Activated T-helper 9 cell treated with anti-CD3 and anti-CD28 coated beads, Interleukin-2, amount 50 U/mL, for 16 hours (primary cell): ENCODE data around the gene ABCC3.

Experiments
- DNase-seq: peaks from one replicate; pipeline ENCODE4 v3.0.0-alpha.2; 2020; ENCODE audit warnings: low read depth

Gene ABCC3

DNA sequence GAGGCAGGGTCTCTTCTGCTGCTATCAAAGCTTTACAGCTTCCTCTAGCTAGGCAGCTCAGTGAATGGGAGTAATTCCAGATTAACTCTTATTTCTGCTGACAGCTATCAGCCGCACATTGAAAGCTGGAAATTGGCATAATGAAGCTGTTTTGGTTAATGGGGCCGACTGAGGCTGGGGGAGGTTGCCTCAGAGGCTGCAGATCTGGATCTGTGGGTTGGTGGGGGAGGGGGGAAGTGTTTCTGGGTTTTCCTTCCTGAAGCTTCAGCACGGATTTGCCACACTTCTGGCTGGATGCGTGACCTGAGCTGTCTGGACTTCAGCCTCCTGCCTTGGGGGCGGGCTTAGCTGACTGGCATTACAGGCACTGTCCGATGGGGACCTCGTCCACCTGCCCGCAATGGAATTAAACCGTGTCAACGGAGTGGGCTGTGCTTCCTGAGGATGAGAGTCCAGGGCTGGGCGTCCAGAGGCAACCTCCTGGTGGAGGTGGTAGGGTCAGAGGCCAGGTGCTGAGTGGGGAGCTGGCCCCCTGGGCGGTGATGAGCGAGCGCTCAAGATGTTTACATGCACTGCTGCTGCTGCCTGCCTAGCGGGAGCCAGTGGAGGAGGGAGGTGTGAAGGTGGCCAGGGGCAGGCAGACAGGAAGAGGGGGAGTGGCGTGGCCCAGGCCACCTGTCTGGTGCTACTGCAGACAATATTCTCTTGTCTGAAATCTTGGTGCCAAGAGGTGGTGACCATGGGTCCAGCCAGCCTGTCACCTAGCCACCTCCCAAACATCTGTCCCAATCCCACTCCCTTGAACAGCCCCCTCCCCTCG, 6.7 kb upstream of the ABCC3 start:
- no peak for DNase-seq

DNA sequence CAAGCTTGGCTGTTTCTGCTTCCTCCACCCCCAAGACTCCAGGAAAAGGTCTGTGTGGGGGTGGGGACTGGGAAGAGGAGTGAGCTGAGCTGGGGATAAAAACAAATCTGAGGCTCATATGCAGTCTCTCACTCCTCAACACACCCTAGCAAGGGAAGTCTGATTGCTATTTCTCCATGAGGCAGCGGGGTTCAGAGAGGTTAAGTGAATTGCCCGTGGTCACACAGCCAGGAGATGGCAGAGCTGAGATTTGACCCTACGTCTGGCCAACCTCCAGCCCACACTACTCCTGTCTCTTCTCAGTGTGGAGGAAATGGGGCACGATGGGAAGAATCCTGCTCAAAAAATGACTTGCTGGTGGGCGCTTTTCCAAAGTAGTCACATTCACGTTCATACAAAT, 4.8 kb upstream of the ABCC3 start:
- DNase-seq, result no peak

- peak; percentile 30 for DNase-seq
These were observed 4.0 kb upstream of the ABCC3 start for GRCh38 chr17:50630524-50631194.

DNA sequence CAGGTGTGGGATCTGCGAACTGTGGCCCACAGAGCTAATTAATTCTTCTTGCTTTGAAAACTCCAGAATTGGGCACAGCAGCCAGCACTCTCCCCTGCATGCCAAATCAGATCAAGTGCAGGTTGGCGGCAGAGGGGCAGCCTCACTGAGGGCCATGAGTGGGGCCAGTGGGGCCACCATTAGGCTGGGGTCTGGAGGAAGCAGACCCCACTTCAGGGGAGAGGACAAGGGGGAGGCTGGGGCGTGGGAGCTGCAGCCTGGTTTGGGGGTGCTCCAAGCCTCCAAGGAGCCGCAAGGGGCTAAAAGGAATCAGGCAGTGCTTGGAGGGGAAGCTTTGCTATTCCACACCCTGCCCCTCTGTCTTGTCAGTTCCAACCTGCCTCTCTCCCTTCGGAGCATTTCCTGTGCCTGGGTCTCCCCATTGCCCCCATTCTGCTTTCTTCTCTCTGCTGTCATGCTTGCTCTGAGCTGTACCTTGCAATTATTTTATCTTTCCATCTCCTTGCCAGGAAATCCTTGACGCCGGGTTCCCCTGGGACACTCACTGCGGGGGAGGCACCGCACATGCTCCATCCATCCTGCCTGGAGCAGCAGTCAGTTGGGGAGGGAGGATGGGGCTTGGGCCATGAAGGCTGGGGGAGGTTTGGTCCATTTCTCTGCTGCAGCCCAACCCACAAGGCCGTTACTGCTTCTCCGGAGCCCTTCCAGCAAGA, 3.3 kb upstream of the ABCC3 start:
- no peak for DNase-seq

- no peak for DNase-seq
These were observed 2.6 kb upstream of the ABCC3 start for GRCh38 chr17:50631908-50632571.

- DNase-seq, result no peak
These were observed 2.0 kb upstream of the ABCC3 start for GRCh38 chr17:50632637-50633036.

GRCh38 chr17:50633683-50634082, 998 bp upstream of the ABCC3 start:
- DNase-seq, result no peak

- no peak for DNase-seq
These were observed 442 bp downstream of the ABCC3 start for GRCh38 chr17:50634915-50635731.

DNA sequence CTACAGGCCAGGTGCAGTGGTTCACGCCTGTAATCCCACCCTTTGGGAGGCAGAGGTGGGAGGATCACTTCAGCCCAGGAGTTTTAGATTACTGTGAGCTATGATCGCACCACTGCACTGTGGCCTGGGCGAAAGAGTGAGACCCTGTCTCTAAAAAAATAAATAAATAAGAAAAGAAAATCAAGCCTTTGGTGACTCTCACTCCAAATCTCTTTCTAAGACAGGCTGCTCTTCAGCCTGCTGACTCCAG, 976 bp downstream of the ABCC3 start:
- DNase-seq, result no peak

- no peak for DNase-seq
These were observed 1.5 kb downstream of the ABCC3 start for GRCh38 chr17:50635982-50636803.

DNA sequence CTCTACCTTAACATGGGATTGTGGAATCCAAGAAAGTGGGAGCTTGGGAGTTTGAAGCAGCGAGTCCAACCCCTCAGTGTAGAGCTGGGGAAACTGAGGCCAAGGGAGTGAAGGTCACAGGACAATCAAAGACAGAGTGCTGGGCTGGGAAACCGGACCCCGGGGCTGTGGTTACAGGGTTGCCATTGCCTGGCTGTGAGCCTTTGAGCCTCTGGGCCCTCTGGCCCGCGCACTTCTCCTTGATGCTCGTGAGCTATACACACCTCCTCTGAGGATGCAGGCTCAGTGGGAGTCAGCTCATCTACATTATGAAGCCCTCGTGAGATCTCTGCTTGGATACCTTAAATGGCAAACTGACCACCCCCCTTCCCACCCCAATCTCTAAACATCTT, 2.1 kb downstream of the ABCC3 start:
- DNase-seq, result no peak

GRCh38 chr17:50637829-50638605, 3.3 kb downstream of the ABCC3 start:
- no peak for DNase-seq

DNA sequence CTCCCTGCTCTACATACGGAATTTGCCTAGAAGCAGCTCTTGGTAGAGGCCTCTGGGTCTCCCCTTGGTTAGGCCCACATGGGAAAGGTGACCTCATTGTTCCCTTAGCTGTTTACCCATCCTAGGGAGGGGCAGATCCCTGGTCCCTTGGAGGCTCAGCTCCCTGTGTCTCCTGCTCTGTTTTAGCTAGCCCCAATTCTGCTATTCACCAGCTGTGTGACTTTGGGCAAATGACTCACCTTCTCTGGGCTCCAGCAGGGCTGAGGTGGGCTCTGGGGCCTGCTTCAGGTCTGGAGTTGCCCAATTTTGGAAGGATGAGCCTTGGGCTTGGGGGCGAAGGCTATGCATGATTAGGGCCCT, 3.9 kb downstream of the ABCC3 start:
- DNase-seq, result no peak

DNA sequence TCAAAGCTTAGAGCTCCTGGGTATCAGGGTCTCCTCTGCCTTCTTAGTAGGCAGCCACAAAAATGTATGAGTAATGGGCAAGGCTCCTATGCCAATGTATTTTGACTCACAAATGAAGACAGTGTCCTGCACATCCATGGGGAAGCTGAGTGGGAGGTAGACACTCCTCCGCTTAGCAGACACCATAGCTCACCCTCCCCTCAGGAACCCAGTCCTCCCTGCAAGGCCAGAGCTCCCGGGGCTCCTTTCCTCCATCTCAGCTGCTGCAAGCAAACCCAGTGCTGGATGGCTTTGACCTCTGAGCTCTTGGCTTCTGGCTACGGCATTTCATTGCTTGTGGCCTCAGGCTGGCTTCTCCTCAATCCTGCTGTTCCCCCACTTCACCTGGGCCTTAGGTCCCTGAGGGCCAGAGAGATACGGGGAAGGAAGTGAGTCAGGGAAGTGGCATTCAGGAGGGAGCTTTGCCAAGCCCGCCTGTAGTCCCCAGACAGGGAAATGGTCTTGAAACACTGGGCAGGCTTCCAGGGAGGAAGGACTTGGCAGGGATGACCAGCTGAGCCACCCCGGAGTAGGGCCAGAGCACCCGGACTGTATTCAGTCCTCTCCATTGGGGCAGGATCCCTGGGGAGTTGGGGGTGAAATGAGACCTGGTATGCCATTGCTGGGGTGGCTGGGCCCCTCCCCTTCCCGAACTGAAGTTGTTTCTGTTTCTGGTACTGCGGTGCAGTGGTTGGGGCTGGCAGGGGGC, 4.5 kb downstream of the ABCC3 start:
- no peak for DNase-seq

- no peak for DNase-seq
These were observed 6.1 kb downstream of the ABCC3 start for GRCh38 chr17:50640686-50641351.

DNA sequence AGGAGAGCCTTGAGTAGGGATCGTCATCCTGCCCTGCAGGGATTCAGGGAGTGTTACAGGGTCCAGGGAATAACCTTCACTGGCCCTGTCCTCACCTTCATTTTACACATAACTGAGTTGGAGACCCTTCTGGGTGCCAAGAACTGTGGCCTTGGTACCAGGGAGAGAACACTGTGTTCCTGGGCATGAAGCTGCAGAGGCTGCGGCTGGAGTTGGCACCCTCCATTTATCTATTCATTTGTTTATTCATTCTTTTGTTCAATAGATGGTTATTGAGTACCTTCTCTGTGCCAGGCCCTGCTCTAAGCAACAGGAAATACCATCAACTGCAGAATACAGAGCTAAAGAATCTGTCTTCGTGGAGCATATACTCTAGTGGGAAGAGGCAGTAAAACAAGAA, 6.7 kb downstream of the ABCC3 start:
- no peak for DNase-seq

- DNase-seq, result no peak
These were observed 7.5 kb downstream of the ABCC3 start for GRCh38 chr17:50642071-50642721.
